8988T (cell line): ENCODE data around the gene CA6.
"Not testable (repeated sequence)": the region's sequence is repeated elsewhere in the genome, so short reads cannot be mapped to it uniquely, and the experiment has no call there.

Source experiments
- DNase-seq: peaks from one replicate; pipeline ENCODE4 v3.0.0; 2011

The CA6 gene

DNA sequence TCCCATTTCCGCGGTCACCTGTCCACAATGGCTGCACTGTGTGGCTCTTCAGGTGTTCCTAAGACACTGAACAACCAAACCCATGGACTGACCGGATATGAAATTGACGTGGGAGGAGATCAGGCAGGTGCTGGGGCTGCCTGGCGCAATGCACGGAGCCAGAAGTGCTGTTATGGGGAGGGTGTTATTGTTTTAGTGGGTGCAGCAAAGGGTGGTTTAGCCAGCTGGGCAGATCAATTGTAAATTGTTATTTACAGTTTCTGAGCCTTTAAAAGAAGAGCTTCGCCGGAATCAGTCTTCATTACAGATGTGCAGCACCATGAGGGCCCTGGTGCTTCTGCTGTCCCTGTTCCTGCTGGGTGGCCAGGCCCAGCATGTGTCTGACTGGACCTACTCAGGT, at the start of gene CA6:
Gene CA6 (plus strand): TSS at position 301 of the 400 bp plus-strand sequence. CDS start 19 bp downstream, at position 320.
- no peak for DNase-seq

DNA sequence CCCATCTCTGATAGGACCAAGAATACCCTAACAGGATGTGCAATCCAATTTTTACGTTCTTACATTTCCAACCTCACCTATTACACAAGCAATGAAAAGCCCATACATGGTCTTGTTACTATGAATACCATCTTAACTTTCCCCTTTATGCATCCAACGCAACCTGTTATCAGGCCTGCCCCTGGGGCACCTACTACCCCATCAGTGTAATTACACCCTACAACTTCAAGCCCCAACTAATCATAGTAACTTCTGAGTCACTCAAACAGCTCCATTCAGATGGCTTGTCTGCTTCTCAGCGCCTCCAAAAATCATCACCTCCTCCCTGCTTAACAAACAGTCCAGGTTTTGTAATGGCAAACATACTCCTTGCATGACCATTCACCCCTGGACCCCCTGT, 48.9 kb upstream of the CA6 start:
- not testable (repeated sequence) for DNase-seq

DNA sequence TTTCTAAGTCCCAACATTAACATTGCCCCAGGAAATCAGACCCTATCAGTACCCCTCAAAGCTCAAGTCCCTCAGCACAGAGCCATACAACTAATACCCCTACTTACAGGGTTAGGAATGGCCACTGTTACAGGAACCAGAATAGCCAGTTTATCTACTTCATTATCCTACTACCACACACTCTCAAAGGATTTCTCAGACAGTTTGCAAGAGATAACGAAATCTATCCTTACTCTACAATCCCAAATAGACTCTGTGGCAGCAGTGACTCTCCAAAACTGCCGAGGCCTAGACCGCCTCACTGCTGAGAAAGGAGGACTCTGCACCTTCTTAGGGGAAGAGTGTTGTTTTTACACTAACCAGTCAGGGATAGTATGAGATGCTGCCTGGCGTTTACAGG, 48.2 kb upstream of the CA6 start:
- DNase-seq = not testable (repeated sequence)

DNA sequence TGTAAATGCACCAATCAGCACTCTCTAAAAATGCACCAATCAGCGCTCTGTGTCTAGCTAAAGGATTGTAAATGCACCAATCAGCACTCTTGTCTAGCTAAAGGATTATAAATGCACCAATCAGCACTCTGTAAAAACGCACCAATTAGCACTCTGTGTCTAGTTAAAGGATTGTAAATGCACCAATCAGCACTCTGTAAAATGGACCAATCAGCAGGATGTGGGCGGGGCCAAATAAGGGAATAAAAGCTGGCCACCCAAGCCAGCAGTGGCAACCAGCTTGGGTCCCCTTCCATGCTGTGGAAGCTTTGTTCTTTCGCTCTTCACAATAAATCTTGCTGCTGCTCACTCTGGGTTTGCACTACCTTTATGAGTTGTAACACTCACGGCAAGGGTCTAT, 47.2 kb upstream of the CA6 start:
- not testable (repeated sequence) for DNase-seq

DNA sequence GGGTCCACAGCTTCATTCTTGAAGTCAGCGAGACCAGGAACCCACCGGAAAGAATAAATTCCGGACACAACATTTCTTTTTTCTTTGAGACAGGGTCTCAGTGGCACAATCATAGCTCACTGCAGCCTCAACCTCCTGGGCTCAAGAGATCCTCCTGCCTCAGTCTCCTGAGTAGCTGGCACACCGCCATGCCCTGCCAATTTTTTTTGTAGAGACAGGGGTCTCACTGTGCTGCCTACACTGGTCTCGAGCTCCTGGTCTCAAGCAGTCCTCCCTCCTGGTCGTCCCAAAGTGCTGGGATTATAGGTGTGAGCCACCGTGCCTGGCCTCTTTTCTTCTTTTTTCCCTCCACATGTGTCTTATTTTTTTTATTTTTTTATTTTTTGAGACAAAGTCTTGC, 46.6 kb upstream of the CA6 start:
- DNase-seq = no peak

DNA sequence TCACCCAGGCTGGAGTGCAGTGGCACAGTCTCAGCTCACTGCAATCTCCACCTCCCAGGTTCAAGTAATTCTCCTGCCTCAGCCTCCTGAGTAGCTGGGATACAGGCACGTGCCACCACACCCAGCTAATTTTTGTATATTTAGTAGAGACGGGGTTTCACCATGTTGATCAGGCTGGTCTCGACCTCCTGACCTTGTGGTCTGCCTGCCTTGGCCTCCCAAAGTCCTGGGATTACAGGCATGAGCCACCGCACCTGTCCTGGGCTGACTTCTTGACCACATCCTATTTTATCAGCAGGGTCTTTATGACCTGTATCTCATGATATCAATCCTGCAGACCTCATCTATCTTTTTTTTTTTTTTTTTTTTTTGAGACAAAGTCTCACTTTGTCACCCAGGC, 45.0 kb upstream of the CA6 start:
- DNase-seq = not testable (repeated sequence)

DNA sequence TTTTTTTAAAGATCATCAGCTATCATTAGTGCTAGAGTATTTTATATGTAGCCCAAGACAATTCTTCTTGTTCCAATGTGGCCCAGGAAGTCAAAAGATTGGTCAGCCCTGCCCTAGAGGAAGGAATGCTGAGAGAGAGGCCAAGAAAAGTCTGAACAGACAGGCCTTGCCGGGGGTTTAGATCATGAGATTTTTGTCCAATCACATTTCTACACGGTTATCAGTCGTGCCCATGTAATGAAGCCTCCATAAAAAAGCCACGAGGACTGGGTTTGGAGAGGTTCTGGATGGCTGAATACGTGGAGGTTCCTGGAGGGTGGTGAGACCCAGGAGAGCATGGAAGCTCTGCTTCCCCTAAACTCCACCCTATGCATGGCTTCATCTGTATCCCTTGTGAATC, 42.9 kb upstream of the CA6 start:
- DNase-seq = no peak

DNA sequence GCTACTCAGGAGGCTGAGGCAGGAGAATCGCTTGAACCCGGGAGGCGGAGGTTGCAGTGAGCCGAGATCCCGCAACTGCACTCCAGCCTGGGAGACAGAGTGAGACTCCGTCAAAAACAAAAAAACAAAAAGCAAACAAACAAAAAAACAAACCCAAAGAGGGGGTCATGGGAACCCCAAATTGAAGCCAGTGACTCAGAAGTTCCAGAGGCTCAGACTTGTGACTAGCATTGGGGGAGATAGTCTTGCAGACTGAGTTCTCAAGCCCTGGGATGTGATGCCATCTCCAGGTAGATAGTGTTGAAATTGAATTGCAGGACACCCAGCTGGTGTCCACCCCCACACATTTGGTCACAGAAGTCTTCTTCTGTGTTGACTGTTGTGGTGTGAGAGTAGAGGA, 42.3 kb upstream of the CA6 start:
- no peak for DNase-seq

DNA sequence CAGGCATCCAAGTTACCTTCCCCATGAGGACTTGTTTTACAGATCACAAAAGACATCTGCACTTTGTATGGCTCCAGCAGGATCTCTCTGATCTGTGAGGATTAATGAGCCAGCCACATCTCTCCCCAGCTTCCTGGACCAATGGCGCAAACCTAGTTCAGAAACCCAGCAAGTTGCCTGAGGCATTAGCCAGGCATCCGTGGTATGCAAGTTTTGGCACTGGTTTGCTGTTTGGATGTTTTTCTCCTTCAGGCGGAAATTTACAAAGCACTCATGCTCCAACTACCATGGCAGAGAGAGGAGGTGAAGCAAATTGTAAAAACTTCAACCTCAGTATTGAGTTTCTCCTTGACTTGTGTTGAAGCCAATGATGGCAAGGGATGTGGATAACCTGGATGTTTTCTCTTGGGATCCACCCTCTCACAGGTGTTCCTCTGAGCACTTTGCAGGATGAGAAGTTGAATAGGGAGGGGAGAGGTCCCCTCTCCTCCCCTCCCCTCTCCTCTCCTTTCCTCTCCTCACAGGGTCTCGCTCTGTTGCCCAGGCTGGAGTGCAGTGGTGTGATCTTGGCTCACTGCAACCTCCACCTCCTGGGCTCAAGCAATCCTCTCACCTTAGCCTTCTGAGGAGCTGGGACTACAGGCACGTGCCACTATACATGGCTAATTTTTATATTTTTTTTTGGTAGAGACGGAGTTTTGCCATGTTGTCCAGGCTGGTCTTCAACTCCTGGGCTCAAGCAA, 41.6 kb upstream of the CA6 start:
- DNase-seq = peak; percentile 55

DNA sequence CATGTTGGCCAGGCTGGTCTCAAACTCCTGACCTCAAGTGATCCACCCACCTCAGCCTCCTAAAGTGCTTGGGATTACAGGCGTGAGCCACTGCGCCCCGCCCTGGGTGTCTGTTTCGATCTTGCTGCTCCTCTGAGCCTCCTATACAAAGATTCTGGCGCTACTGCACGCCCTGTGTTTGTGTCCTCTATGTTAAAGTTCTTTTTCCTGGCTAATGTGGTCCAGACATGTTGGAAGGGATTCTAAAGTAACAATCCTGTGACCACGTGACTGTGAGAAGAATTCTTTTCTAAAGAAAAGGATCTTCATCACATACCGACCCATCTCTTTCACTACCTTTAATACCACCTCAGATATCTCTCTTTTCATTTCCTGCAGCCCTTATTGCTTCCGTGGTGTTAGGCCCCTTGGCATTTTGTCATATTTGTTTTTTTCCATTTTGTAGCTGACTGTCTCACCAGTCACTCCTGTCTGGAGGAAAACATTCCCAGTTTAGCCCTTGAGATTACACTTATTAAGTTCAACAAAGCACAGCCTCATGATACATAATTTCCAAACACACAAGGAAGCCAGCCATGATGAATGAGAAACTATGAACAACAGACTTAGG, 40.0 kb upstream of the CA6 start:
- DNase-seq = no peak

DNA sequence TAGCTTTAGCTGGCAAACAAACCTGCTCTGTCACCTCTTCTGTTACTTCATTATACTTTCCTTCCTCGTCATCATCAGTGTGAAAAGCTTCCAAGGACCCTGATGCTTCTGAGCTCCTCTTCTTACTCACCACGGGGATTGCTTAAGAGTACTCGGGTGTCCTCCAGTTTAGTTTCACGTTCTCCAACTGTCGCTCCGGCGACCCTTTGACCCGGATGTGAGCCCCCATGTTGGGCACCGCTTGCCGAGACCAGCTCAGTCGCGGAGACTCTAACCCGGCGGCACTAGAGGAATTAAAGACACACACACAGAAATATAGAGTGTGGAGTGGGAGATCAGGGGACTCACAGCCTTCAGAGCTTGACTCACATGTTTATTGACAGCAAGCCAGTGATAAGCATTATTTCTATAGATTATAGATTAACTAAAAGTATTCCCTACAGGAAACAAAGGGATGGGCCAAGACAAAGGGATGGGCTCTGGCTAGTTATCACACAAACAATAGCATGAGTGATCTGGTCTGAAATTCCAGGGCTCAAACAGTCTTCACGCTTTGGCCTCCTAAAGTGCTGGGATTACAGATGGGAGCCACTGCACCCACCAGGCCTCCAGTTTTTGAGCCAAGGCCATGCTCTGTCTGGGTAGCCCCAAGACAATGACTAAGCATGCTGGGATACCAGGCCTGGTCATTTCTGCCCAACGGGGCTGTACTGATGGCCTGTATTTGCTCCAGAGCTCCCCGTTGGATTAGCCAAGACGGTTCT, 37.1 kb upstream of the CA6 start:
- DNase-seq = no peak

DNA sequence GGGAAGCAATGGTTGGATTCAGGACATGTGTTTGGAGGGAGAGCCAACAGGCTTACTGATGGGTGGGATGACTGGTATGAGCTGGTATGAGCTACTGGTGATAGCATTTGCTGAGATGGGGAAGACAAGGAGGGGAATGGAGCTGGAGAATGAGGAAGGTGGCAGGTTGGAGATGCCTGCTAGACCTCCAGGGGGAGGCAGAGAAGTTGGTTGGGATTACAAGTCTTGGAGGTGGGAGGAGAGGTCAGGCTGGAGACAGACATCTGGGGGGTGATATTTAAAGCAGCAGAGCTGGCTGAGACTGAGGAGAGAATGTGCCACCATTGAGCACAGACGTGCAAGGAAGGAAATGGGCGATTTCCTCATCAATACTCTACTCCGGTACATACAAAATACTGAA, 35.3 kb upstream of the CA6 start:
- DNase-seq = no peak

DNA sequence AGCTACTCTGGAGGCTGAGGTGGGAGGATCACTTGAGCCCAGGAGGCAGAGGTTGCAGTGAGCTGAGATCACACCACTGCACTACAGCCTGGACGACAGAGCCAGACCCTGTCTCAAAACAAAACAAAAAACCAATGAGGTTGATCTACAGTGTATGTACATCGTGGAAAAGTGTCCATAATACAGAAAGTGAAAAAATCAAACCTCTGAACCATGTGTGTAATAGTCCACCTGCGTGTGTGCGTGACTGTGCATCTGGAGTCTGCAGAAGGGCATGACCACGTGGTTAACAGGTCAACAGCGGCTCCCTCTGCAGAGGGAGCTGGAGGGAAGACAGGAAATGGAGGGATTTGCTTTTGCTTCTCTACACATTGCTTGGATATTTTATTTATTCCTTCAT, 34.8 kb upstream of the CA6 start:
- no peak for DNase-seq

DNA sequence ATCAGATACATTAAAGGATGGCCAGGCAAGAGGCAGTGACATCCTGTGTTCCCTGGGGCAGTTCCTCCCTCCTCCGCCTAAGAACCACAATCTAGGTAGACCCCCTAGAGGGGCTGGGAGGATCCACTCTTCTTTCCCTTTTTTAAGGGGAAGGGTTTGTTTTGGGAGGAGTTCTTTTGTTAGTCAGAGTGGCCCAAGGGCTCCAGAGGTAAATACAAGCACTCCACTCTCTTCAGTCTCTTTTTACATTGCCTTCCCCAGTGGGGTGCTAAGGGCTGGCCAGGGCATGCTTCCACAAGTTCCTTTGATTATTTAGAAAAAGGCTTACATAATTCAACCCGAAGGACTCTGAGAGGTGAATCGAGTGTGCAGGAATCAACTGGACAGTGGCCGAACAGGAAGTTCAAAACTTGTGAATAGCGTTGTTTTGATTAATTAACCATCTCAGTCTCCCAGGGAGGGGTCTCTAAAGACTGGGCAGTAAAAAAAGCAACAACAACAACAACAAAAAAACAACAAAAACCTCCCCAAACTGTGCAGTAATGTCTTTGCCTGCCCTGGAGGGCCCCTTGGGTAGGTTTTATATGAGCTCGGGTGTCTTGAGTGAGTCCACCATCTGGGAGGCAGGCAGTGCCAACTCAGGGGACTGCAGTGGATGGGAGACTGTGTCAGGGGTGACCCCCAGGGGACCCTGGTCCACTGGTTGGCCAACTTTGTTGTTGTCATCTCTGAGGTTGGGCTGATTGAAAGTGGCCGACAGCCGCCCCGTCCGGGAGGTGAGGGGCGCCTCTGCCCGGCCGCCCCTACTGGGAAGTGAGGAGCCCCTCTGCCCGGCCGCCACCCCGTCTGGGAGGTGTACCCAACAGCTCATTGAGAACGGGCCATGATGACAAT, 34.0 kb upstream of the CA6 start:
- DNase-seq = no peak

DNA sequence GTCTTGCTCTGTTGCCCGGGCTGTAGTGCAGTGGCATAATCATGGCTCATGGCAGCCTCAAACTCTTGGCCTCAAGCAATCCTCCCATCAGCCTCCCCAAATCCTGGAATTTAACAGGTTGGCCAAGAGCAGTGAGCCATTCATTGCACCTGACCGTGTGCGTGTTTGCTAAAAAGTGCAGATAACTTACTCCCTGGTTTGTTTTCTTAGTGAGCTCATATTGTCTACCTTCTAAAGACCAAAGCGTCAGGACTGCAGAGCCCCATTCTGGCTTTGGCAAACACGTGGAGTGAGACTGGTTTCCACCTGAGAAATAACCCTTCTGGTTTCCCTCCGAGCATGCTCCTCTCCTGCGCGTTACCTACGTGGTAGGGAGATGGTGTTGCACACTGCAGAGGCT, 32.2 kb upstream of the CA6 start:
- DNase-seq = no peak

DNA sequence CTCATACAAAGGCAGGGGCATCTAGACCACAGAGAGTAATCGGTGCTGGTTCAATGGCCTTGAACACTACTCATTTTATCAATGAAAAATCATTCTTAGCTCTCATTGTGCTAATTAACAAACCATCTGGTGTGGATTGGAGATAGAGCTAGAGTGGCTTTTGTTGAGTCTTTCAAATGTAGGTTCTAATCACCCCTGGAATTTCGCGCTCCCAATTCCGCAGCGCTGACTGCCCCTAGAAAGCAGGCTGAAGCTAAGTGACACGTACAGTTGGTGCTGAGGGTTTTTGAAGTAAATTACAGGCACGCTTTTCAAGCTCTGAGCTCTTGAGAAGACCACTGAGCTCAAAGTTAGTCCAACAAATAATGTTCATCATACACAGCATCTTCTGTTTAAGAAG, 31.2 kb upstream of the CA6 start:
- DNase-seq = no peak

DNA sequence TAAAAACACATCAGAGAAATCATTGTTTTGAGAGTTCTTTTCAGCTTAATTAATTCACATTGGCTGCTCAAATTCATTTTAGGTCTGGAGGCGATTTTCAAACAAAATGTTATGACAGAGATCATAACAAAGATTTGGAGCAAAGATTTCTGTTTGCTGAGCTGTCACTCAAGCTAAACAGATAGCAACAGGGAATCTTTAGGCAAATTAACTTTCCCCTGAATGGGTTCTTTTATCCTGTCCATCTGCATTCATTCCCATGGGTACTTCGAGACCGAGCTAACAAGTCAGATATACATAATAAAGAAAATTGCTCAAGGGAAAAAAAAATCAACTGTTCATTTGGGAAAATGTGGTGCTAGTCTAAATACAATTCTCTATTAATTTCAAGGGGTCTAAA, 30.2 kb upstream of the CA6 start:
- no peak for DNase-seq

DNA sequence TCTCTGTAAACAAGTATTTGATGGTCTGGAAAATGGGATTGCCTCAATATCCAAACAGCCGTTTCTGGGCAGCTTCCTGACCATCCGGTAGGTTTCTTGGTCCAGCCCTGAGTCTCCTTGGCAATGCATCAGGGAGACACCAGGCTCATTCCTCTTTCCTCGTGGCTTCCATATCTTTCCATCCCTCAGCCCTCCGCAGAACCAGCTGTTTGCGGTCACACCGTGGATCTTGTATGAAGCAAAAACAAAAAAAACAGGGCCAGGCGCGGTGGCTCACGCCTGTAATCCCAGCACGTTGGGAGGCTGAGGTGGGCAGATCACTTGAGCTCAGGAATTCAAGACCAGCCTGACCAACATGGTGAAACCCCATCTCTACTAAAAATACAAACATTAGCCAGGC, 28.1 kb upstream of the CA6 start:
- DNase-seq = not testable (repeated sequence)

DNA sequence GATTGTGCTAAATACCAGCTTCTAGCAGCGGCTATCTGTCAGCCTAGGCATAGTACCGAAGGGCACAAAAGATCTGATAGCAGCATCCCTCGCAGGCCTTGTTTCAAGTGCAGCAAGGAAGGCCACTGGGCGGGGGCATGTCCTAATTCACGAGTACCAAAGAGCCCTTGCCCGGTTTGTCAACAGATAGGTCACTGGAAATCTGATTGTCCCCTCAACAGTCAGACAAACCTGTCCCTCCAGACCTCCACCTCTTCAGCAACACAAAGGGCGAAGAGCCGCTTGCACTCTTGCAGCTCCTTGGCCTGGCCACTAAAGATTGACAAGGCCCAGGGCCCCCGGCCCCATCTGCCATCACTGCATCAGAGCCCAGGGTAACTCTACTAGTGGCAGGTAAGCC, 22.7 kb upstream of the CA6 start:
- no peak for DNase-seq

DNA sequence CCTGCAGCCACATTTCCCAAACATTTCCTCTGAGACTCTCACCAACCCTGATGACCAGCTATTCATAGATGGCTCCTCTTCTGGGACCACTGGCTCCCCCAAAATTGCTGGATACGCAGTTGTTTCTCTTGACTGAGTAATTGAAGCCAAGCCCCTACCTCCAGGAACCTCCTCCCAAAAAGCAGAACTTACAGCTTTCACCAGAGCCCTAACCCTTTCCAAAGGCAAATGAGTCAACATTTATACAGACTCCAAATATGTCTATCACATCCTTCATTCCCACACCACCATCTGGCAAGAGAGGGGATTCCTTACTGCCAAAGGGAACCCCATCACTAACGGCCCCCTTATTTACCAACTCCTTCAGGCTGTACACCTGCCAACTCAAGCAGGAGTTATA, 20.3 kb upstream of the CA6 start:
- no peak for DNase-seq

DNA sequence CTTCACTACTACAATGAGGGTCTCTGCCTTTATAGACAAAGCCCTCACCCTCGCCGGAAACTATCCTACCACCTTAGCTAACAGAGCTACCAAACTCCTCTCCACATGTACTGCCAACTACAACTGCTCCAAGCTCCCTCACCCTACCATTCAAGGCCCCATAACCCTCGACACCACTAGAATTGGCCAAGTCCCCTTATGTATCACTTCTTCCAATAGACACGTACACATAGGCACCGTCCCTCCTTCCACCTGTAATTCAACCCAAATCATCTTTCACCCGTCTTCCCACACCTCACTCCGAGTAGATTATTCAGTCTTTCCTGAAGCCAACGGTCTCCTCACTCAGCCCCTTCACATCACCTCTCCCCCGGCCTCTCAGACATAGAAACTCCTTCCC, 19.7 kb upstream of the CA6 start:
- no peak for DNase-seq

DNA sequence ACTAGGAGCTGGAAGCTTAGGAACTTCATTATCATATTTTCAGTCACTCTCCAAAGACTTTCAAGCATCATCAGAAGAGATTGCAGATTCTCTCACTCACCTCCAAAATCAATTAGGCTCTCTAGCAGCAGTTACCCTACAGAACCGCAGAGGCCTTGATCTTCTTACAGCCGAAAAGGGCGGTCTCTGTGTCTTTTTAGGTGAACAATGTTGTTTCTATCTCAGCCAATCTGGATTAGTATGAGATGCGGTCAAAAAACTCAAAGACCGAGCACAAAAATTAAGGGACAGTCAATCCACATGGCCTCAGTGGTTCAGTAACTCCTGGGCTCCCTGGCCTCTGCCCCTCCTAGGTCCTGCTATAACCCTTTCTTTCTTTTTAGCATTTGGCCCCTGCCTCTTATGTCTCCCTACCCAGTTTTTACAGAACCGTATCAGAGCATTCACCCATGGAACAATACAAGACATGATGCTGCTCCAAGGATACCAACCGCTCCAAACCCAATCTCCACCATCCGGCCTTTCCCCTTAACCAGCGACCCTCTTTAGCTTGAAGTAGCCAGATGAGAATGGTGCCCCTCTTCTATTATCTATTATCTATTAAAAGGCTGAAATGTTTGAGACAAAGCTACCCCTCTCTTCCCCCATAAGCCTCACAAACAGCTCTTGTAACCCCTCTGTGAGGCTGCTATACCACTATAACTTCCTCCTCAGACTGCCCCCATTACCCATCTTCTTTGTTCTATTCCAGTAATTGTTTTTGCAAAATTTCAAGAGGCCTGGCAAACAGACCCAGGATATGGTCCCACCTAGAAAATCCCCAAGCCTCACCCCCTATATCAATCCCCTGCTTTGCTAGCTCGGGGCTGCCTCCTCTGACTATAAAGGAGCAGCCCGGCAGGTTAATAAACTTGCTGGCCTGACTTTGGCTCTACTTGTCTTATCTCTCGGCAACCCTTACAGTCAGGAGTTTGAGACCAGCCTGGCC, 18.7 kb upstream of the CA6 start:
- no peak for DNase-seq
